Fibroblast of lung (primary cell): ENCODE measurements around the gene NXN. TPM values are rescaled to one million over a fixed set of nuclear protein-coding genes. Genes with fewer than 3 reads are reported as not detected.
"Not testable (repeated sequence)": the region's sequence is repeated elsewhere in the genome, so short reads cannot be mapped to it uniquely, and the experiment has no call there.

Source experiments
- DNase-seq, 2 donors: peaks; one replicate each; pipeline versions ENCODE4 v3.0.0 to v3.0.0-alpha.2; 2010; ENCODE audit warnings: low read depth in 2 of 2
- H2AFZ ChIP-seq: 2 replicates; pipeline ENCODE4 v1.5.1; 2012; ENCODE audit warnings: low read length, control low read depth, inconsistent platforms
- H3K27ac ChIP-seq: 2 replicates; pipeline ENCODE4 v1.5.1; 2011; ENCODE audit warnings: low read length, control low read depth; ENCODE audit not compliant: insufficient read depth
- H3K27me3 ChIP-seq: 2 replicates; pipeline ENCODE4 v1.5.1; 2011; ENCODE audit warnings: mild to moderate bottlenecking, low read length; ENCODE audit not compliant: control insufficient read depth, insufficient read depth
- H3K36me3 ChIP-seq: 2 replicates; pipeline ENCODE4 v1.5.1; 2011; ENCODE audit warnings: low read length; ENCODE audit not compliant: control insufficient read depth, insufficient read depth
- H3K4me1 ChIP-seq: 2 replicates; pipeline ENCODE4 v1.5.1; 2011; ENCODE audit warnings: low read length; ENCODE audit not compliant: control insufficient read depth, insufficient read depth; ENCODE audit errors: extremely low read depth
- H3K4me2 ChIP-seq: 2 replicates; pipeline ENCODE4 v1.5.1; 2011; ENCODE audit warnings: low read length, control low read depth; ENCODE audit not compliant: insufficient read depth; ENCODE audit errors: extremely low read depth
- H3K4me3 ChIP-seq, 4 experiments: fragments of 200-600 bp in 1 of 4; sonication (generic) in 1 of 4; replicated peaks in 1 of 4; 2 replicates each; pipeline ENCODE4 v1.5.1; 2011 to 2016; ENCODE audit warnings: low read length in 4 of 4, low read depth in 3 of 4, mild to moderate bottlenecking in 3 of 4, control low read depth in 2 of 4, inconsistent platforms in 1 of 4, mixed read lengths in 1 of 4; ENCODE audit not compliant: insufficient read depth in 1 of 4; ENCODE audit errors: control extremely low read depth in 1 of 4
- H3K79me2 ChIP-seq: 2 replicates; pipeline ENCODE4 v1.5.1; 2012; ENCODE audit warnings: mild to moderate bottlenecking, low read length, inconsistent platforms; ENCODE audit not compliant: control insufficient read depth, insufficient read depth
- H3K9ac ChIP-seq: 2 replicates; pipeline ENCODE4 v1.5.1; 2011; ENCODE audit warnings: mild to moderate bottlenecking, low read length, control low read depth; ENCODE audit not compliant: insufficient read depth
- H3K9me3 ChIP-seq: 2 replicates; pipeline ENCODE4 v1.5.1; 2012; ENCODE audit warnings: low read depth, low read length; ENCODE audit not compliant: control insufficient read depth, insufficient read depth
- H4K20me1 ChIP-seq: 2 replicates; pipeline ENCODE4 v1.5.1; 2011; ENCODE audit warnings: low read length; ENCODE audit not compliant: control insufficient read depth, insufficient read depth; ENCODE audit errors: extremely low read depth
- CTCF ChIP-seq, 2 donors: IDR thresholded peaks in 1 of 2; conservative IDR thresholded peaks in 1 of 2; 1 replicate in 1 of 2; 2 replicates in 1 of 2; pipeline ENCODE4 v1.5.1; 2011 to 2012; ENCODE audit warnings: low read length in 2 of 2, control low read depth in 1 of 2, inconsistent platforms in 1 of 2, low read depth in 1 of 2, mild to moderate bottlenecking in 1 of 2
- EZH2 ChIP-seq: IDR thresholded peaks from 2 replicates; pipeline ENCODE4 v1.5.1; 2012; ENCODE audit warnings: low read length, control low read depth, mild to moderate bottlenecking; ENCODE audit errors: missing control alignments
- polyA plus RNA-seq, 2 donors: library from polyadenylated mRNA; depleted of rRNA in 1 of 2; stranded (reverse) in 1 of 2; unstranded in 1 of 2; fragments of >200 nt; gene quantifications; 2 replicates each; pipeline ENCODE4 v1.2.1, GENCODE V29; 2011 to 2012; ENCODE audit warnings: missing spikeins in 1 of 2
- total RNA-seq: library from RNA; depleted of rRNA; stranded (reverse); fragments of >200 nt; gene quantifications from 2 replicates; pipeline ENCODE4 v1.2.1, GENCODE V29; 2014

Gene NXN
- total and polyA plus RNA-seq, 2 donors (not counting 1 experiment from before 2014, with no cell fraction given): 38.5 to 53.8 TPM

DNA sequence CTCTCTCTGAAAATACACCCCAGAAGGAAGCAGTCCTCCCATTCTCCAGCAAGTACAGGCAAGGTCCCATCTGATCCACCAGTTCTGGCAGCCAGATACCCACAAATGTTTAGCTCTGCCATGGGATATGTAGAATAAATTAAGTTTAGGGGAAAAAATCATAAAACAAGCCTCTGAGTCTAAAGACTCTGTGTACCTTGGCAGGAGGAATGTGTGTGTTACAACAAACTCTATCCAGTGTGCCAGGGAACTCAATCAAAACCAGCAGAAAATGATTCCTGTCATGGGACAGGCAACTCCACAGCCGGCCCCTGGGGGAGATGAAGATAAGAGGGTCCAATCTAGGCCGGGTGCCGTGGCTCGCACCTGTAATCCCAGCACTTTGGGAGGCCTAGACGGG is 124.0 kb downstream of the NXN start:
- H3K4me1 ChIP-seq: peaks cover 10% of the 10 kb centered on the region
- no peaks in the 10 kb centered on the region for H3K79me2 ChIP-seq
- no peaks in the 10 kb centered on the region for H3K36me3 ChIP-seq
- H4K20me1 ChIP-seq: no peaks in the 10 kb centered on the region
- no peak overlapping the region for H3K4me3 ChIP-seq
- no peak overlapping the region for H3K9ac ChIP-seq
- H3K27me3 ChIP-seq: no peaks in the 10 kb centered on the region
- no peaks in the 10 kb centered on the region for H3K9me3 ChIP-seq
- no peak for DNase-seq
- TF ChIP-seq EZH2: no peak
- no peak for TF ChIP-seq CTCF (conservative IDR thresholded peaks at IDR 0.05 in 1 of 2, IDR thresholded peaks at IDR 0.05 in 1 of 2; ENCODE audit: low read depth in 1 of 2, low read length in 2 of 2)
- H2AFZ ChIP-seq: no peak overlapping the region
- no peak overlapping the region for H3K4me2 ChIP-seq
- no peak overlapping the region for H3K27ac ChIP-seq

GRCh38 chr17:852850-853249 is 126.7 kb downstream of the NXN start:
- not testable (repeated sequence) for H3K4me2 ChIP-seq, H3K79me2 ChIP-seq, H4K20me1 ChIP-seq, H3K4me1 ChIP-seq, H3K4me3 ChIP-seq, H3K9ac ChIP-seq, H2AFZ ChIP-seq, H3K27me3 ChIP-seq, H3K9me3 ChIP-seq, H3K27ac ChIP-seq, H3K36me3 ChIP-seq, DNase-seq

GRCh38 chr17:852349-852748 is 127.2 kb downstream of the NXN start:
- H2AFZ ChIP-seq: no peak overlapping the region
- no peaks in the 10 kb centered on the region for H3K27me3 ChIP-seq
- no peaks in the 10 kb centered on the region for H3K79me2 ChIP-seq
- H3K9ac ChIP-seq: no peak overlapping the region
- H3K36me3 ChIP-seq: no peaks in the 10 kb centered on the region
- H3K4me2 ChIP-seq: no peak overlapping the region
- H3K27ac ChIP-seq: no peak overlapping the region
- peaks cover 3% of the 10 kb centered on the region for H3K4me1 ChIP-seq
- H4K20me1 ChIP-seq: no peaks in the 10 kb centered on the region
- H3K9me3 ChIP-seq: no peaks in the 10 kb centered on the region
- H3K4me3 ChIP-seq: no peak overlapping the region
- DNase-seq: no peak
- no peak for TF ChIP-seq CTCF (conservative IDR thresholded peaks at IDR 0.05 in 1 of 2, IDR thresholded peaks at IDR 0.05 in 1 of 2; ENCODE audit: low read depth in 1 of 2, low read length in 2 of 2)
- TF ChIP-seq EZH2: no peak
